Superior temporal gyrus (tissue), 1 donor: ENCODE results near the gene TMEM87B.
"Not testable (repeated sequence)": the region's sequence is repeated elsewhere in the genome, so short reads cannot be mapped to it uniquely, and the experiment has no call there.

Experiments used
- DNase-seq: peaks from one replicate; pipeline ENCODE4 v3.0.0-alpha.2; 2016; ENCODE audit errors: extremely low spot score

Gene TMEM87B

DNA sequence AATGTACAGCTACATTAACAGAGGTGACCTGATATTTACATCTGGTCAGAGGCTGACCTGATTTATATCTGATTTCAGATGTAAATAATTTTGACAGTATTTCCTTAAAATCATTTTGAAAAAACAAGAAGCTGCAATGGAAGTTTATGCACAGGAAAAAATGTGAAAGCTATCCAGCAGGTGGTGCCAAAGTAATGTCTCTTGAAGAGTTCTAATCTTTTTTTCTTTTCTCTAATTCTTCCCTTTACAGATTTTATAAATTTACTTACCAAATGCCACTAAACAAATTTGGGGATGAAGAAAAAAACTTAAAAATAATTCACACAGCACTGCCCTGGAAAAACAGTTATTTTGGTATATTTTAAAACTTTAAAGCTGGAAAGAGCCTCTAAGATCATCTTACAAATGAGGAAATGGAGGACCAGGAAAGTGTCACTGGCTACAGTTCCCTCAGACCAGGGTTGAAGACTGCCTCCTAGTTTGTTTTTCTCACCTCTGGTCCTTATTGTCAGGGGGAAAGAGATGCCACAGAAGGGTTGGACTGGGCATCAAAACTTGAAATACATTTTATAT lies 66.7 kb downstream of the TMEM87B start:
- DNase-seq: peak; percentile 80

DNA sequence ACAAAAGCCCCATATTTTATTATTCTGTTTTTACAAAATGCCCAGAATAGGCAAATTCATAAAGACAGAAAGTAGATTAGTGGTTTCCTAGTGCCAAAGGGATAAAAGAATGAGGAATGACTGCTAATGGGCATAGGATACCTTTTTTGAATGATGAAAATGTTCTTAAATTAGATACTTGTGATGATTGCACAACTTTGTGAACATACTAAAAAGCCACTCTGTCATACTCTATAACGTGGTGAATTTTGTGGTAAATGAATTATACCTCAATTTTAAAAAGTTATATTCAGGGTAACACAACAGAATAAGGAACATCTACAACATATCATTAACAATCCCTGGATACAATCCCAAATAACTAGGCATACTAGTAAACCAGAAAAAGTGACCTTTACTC lies 74.0 kb downstream of the TMEM87B start:
- DNase-seq: no peak

DNA sequence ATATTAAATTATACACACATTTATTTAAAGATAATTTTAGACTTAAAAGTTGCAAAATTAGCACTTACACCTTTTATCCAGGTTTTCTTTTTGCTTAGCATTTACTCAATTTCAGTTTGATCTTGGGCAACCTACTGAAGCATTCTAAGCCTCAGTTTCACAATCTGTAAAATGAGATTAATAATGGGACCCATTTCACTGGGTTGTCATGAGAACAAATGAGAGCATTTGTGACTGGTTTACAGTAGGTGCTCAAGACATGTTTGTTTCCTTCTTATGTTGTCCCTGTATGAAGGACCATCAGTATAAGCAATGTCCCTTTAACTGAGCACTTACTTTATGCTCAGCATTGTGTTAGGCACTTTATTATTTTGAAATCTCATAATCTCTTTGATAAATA lies 78.3 kb downstream of the TMEM87B start:
- DNase-seq: no peak

DNA sequence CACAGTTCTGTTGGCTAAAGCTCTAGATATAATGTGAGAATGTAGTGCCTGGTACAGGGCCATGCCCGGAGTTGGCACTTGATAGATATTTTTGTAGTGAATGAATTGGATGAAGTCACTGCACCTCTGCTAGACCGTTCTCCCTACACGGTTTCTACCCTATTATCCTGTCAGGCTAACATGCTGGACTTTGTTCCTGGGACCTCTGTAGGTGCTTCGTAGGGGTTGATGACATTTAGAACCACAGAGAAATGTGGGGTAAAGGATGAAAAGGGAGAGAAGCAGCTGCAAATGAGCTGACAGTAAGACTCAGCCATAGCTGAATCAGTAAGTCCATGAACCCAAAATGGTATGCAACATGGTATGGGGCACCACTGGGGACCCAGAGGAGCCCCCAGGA lies 79.1 kb downstream of the TMEM87B start:
- no peak for DNase-seq

DNA sequence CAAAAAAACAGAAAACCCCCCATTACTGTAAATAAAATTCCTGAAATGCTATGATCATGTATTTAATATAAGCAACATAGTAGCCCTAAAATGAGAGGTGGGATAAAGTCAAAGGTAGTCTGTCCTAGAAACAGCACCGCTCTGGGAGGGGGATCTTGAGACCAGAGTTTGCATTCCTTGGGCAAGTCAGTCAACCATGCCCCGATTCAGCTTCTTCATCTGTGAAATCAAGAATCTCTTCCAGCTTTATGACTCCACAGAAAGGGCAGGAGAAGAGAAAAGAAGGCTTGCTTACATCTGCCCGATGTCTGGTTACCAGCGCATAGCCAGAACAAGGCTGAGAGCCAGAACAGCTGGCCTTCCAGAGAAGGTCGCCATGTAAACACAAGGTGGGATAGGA lies 81.0 kb downstream of the TMEM87B start:
- DNase-seq: no peak

DNA sequence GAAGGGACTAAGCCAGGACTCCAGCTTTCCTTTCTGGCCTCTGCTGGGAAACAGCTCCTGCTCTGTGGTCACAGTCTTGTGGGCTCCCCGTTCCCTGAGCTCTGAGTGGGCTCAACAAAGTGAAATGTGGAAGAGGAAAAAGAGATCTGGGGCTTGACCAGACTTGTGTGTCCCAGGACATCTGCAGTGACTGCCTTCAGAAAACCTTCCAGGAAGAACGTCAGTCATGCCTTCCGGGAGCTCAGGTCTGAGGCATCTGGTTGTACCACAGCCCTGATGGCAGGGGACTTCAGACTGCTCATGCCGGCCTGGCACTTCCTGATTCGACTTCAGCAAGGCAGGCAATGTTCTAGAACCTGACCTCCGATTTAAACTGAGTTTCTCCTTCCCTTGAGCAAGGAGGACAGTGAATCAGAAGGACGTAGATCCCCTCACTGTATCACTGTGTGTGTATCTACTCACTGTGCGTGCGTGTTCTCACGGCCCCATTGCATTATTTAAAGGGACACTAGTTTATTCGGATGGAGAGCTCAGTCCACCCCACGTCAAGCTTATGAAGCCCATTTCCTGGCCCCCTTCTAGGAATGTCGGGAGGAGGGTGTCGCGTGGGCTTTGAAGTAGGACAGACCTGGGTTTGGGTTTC lies 82.6 kb downstream of the TMEM87B start:
- DNase-seq: no peak

DNA sequence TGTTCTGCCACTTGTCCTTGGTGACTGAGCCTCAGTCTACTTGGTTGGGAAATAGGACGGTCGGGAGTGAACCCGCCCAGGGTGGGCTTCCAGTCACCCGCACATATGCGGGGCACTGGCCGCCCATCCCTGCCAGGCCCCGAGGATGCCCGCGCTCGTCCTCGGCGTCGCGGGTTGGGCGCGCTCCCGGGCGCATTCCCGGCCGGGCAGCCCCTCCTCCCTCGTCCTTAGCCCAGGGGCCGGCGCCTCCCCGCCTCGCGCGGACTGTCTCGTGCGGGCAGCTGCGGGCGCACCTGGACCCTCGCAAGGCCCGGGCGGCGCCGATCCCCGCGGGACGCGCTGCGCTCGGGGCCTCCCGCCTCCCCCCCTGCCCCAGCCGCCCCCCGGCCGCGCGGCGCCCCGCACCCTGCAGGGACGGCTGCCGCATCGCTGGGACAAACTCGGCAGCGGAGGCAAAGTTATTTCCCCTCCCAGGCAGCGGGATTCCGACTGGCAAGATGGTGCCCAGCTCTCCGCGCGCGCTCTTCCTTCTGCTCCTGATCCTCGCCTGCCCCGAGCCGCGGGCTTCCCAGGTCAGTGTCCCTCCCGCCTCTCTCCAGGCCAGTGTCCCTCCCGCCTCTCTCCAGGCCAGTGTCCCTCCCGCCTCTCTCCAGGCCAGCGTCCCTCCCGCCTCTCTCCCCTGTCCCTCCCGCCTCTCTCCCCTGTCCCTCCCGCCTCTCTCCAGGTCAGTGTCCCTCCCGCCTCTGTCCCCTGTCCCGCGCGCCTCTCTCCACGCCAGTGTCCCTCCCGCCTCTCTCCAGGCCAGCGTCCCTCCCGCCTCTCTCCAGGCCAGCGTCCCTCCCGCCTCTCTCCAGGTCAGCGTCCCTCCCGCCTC lies 83.3 kb downstream of the TMEM87B start, which contains the start of gene FBLN7:
TSS of gene FBLN7 (plus strand) at position 227 of the 874 bp plus-strand sequence. CDS start at position 498, 271 bp downstream.
- DNase-seq: no peak

DNA sequence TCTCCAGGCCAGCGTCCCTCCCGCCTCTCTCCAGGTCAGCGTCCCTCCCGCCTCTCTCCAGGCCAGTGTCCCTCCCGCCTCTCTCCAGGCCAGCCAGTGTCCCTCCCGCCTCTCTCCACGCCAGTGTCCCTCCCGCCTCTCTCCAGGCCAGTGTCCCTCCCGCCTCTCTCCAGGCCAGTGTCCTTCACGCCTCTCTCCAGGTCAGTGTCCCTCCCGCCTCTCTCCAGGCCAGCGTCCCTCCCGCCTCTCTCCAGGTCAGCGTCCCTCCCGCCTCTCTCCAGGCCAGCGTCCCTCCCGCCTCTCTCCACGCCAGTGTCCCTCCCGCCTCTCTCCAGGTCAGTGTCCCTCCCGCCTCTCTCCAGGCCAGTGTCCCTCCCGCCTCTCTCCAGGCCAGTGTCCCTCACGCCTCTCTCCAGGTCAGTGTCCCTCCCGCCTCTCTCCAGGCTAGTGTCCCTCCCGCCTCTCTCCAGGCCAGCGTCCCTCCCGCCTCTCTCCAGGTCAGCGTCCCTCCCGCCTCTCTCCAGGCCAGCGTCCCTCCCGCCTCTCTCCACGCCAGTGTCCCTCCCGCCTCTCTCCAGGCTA lies 84.1 kb downstream of the TMEM87B start:
- DNase-seq: not testable (repeated sequence)

DNA sequence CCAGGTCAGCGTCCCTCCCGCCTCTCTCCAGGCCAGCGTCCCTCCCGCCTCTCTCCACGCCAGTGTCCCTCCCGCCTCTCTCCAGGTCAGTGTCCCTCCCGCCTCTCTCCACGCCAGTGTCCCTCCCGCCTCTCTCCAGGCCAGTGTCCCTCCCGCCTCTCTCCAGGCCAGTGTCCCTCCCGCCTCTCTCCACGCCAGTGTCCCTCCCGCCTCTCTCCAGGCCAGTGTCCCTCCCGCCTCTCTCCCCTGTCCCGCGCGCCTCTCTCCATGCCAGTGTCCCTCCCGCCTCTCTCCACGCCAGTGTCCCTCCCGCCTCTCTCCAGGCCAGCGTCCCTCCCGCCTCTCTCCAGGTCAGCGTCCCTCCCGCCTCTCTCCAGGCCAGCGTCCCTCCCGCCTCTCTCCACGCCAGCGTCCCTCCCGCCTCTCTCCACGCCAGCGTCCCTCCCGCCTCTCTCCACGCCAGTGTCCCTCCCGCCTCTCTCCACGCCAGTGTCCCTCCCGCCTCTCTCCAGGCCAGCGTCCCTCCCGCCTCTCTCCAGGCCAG lies 84.7 kb downstream of the TMEM87B start:
- not testable (repeated sequence) for DNase-seq

DNA sequence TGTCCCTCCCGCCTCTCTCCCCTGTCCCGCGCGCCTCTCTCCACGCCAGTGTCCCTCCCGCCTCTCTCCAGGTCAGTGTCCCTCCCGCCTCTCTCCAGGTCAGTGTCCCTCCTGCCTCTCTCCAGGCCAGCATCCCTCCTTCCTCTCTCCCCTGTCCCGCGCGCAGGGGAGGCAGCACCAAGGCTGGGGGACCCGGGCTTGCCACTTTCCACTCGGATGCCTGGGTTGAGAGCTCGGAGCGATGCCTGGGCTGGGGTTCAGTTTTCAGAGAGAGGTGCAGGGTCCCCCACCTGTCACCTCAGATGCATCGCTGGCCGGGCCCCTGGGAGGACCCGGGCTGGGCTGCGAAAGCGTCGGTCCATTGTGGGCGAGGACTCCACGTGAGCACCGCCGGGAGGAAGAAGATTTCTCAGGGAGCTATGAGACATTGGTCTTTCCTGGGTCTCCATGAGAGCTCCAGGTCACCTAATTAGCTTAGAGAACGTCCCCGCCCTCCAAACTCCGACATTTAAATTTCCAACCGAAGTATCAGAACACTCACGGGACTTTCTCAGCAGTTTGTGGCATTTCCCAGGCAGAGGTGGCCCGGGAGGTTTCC lies 85.2 kb downstream of the TMEM87B start:
- no peak for DNase-seq

DNA sequence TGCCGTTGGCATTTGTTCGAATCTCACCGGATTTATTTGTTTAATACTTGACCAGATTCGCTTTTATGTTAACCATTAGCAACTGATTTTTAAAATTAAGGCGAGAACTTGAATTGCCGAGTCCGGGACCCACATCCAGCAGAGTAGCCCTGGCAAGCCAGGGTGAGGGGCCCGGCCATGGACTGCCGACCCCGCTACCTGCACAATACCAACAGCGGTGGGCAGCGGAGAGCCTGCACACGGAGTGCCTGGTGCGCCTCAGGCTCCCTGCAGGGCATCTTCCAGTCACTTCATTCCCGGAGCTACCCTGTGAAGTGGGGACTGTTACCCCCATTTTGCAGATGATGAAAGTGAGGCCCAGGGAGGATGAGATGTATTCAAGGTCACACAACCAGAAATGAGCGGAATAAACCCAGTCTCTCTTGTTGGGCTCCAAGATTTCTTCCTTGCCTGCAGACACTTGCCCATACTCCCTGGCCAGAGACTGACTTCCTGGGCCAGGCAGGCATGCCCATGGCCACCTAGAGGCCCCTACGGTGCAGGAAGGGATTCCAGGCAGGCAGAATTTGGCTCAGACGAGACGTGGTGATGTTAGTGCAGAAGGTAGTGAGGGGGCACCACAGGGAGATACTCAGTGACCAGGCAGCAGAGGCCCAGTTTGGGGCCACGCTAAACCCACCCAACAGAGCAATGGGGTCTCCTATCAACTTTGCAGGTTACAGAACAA lies 86.0 kb downstream of the TMEM87B start:
- DNase-seq: no peak

DNA sequence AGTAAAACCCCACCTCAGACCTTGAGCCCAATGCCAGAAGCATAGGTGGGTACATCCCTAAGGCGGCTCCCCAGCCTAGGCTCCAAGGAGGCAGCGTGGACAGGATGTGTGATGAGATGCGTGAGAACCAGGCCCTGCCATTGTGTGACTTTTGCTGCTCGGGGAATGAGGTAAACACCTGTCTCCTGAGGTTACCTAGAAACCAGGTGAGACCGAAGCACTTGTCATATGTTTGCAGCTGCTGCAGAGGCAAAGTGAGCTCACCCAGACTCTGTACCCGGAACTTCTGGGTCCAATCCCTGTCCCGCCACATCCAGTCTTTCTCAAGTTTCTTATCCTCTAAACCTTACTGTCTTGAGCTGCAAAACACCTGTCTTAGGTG lies 86.5 kb downstream of the TMEM87B start:
- DNase-seq: no peak

DNA sequence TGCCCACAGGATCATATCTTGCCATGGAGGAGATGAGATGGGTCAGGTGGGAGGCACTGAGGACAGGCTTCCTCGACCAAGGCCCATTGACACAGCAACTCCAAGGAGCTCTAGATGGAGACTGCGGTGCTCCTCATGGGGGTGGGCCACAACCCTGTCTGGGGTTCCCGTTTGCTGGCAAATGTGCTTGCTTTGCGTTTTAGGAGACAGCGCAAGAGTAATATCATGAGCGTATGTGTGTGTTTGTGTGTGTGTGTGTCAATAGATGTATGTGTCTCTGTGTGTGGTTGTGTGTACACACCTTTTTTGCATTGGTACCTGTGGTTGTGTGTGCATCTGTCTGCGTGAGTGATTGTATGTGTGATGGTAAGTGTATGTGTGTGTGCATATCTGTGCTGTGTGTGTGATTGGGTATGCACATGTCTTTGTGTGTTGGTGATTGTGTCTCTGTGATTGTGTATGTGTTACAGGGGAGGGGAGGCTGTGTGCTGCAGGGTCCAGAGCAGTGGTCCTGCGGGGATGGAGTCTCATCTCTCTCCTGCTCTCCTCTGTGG lies 87.5 kb downstream of the TMEM87B start:
- no peak for DNase-seq

DNA sequence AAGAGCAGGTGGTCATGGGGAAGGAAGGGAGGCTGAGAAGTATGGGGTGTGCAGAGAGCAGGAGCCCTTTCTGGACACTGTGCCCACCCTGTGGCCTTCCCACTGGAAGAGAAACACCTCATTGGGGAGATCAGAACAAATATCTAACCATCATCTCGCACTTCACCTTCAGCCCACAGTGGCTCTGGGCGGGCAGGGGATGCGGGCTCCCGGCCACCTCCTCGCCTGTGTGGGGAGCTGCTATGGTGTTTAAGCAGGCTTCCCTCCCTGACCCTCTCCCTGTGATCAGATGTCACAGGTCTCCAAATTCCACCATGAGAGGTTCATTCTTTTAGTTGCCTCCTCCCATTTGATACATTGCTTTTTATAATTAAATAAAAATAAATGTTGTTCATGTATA lies 88.1 kb downstream of the TMEM87B start:
- DNase-seq: no peak

DNA sequence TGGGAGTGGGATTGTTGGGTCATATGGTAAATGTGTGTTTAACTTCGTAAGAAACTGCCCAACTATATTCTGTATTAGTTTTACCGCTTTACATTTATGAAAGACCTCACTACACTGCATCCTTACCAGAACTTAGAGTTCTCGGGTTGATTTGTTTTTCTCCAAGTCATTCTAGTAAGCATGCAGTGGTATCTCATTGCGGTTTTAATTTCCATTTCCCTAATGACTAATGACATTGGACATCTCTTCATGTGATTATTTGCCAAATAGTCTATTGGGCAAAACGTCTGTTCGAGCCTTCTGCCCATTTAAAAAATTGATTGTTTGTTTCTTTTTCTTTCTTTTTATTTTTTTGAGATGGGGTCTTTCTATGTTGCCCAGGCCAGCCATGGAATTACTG lies 89.9 kb downstream of the TMEM87B start:
- DNase-seq: no peak

DNA sequence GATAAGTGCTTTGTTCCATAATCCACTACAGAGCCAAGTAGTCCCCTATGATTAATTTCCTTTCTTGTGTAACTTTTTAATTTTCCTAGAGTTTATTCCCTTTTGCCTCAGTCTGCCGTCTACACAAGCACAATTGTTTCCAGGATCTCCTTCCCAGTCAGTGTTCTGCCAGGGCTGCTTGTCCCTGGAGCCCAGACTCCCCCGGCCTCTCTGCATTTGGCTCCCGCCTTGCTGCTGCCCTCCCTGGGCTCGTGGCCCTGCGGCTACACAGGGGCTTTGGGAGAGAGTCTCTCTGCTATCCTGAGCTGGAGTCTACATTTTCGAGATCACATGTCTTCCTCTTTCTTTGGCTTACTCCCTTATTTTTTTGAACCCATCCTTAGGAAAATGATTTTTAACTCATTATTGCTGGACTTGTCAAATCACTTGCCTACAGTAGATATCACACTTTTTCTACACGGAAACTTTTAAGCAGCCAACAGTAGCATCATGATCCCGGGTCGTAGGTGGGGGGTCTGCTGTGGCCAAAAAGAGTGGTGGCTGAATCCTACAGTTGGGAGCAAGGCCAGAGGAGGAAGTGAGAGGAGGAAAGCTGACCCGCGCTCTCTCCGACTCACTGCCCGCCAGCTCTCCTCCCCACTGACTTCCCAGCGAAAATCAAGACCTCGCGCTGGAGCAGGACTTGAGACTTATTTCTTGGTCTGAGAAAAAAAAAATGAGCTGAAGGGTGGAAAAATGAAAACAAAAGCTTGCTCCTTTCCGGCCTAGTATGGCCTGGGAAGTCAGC lies 92.5 kb downstream of the TMEM87B start:
- DNase-seq: no peak

DNA sequence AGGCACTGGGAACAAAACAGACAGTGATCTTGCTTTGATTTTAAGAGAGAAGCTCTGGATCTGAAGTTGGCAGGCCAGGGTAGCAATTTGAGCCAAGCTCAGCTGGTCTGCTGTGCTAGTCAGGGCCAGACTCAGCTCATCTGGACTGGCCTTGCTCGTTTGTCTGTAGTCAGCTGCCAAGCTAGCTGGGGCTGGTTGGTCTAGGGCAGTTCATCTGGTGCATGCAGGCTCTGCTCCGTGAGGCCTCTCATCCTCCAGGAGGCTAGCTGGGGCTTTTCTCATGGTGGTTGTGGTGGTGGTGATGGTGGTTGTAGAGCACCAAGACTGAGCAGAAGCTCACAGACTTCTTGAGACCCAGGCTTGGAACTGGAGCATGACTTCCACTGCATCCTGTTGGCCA lies 93.4 kb downstream of the TMEM87B start:
- no peak for DNase-seq

DNA sequence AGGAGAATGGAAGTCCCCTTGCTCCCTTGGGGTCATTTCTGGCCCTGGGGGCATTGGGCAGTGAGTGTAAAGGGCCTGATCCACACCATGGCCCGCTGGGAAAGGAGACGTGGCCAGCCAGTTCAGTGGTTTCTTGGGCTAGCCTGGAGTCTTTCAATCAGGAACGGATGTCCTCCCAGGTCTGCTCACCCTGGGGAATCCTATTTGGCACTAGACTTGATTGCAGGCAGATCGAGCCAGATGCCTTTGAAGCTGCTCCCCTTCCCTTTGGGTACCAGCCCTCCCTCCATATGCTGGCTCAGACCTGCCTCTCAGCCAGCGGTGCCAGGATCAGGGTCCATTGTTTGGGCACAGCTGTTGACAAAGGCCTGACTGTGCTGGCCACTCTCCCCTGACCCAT lies 94.1 kb downstream of the TMEM87B start:
- DNase-seq: no peak

DNA sequence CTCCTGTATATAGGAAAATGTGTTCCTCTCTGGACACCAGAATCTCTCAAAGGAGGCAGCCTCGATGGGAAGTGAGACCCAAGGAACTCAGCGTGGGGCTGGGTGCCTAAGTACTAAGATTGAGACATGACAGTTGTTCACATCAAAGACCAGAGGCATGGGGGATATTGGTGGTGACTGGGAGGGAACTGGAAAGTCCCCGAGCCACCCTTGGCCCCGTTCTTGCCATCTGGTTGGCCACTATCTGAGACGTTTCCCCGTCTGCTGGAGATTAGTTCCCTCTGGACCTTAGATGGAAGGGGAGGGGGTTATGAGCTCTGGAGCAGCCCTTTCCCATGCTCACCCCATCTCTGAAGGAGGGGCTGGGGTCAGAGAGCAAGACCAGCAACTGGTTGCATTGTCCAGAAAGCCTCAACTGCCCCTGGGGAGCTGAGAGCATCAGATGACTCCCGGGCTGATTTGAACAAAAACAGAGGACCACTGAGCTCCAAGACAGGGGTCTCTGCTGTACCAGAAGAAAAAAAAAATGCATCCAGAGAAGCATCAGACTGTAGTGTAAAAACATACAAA lies 94.9 kb downstream of the TMEM87B start:
- no peak for DNase-seq

DNA sequence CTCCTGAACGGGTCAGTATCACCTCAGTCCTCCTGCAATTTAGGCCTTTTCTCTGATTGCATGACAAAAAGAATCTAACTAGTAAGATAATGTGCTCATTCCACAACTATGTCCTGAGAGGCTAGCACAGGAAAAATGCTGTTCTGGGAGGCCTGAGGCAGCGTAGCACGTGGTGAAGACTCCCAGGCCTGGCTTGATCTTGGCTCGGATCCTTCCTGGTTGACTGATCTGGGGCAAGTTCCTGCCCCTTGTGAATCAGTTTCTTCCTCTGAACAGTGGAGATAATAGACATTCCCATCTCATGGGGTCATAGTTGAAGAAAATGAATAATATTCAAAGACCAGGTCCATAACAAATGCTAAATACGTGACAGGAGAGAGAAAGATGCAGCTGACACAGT lies 95.4 kb downstream of the TMEM87B start:
- DNase-seq: no peak
